ENCODE results near the gene BBIP1.
A peak's percentile ranks its signal among the peaks of the same experiment; 100 is the strongest.
"Not testable (repeated sequence)": the region's sequence is repeated elsewhere in the genome, so short reads cannot be mapped to it uniquely, and the experiment has no call there.

BBIP1 gene

GRCh38 chr10:110919971-110920881 is 1.2 kb upstream of the BBIP1 start:
- no peak for DNase-seq (ENCODE audit: low read depth)

GRCh38 chr10:110919349-110919931 is 460 bp upstream of the BBIP1 start, which contains the start of gene SHOC2:
TSS of gene SHOC2 (plus strand) at chr10:110919604. CDS start at chr10:110964359, 44,755 bp downstream.
- DNase-seq (ENCODE audit: low read depth), result peak; percentile 93

DNA sequence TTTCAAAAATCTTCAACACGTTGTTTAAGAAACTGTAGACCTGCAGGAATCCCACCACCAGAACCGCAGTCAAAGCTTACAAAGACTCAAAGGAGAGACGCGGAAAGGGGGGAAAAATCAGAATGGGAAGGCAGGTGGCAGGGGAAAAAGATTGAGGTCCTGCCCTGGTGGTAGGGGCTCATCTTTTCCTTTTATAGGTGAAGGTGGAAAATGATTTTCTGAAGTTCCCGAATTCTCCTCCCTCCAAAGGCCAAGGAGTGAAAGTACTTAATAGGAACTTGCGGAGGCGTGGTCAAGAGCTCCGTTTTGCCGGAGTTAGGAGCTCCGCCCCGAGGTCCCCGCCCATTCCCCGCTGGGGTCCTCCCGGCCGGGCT is 724 bp downstream of the BBIP1 start:
- DNase-seq (ENCODE audit: low read depth), result peak; percentile 75

DNA sequence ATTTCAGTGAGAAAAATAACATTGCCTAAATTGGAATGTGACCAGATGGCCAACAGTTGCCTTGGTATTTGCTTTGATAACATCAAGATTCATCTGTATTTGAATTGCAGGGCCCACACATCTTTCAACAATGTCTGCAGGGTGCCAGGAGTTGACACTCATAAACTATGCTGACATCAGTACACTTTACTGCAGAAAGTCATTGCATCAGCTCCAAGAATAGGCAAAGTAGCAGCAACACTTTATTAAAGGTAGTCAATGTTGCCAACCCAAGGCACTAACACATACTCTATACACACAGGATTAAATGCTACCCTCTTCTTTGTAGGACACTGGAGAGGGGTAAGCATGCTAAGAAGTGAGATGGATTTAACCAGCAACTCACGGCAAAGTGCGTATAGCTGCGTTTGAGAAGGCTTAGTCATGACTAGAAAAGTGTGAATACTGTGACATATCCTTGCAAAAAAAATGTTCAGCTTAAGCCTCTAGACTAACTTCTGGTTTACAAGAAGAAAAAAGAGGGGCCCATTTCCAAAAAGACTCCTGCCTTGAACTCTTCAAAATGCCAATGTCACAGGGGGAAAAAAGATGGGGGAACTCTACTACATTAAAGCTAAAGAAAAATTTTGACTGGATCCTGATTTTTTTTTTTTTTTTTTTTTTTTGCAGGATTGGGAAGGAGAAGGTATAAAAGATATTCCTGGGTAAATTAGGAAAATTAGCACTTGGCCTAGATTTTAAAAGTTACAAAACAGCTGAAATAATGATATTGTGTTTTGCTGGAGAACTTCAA is 2.2 kb downstream of the BBIP1 start:
- no peak for DNase-seq (ENCODE audit: low read depth)

GRCh38 chr10:110915600-110915999 is 3.4 kb downstream of the BBIP1 start:
- not testable (repeated sequence) for DNase-seq (ENCODE audit: low read depth)

- no peak for DNase-seq (ENCODE audit: low read depth)
Measured at GRCh38 chr10:110915035-110915434, 3.9 kb downstream of the BBIP1 start.

- no peak for DNase-seq (ENCODE audit: low read depth)
Measured at GRCh38 chr10:110914431-110914830, 4.5 kb downstream of the BBIP1 start.

DNA sequence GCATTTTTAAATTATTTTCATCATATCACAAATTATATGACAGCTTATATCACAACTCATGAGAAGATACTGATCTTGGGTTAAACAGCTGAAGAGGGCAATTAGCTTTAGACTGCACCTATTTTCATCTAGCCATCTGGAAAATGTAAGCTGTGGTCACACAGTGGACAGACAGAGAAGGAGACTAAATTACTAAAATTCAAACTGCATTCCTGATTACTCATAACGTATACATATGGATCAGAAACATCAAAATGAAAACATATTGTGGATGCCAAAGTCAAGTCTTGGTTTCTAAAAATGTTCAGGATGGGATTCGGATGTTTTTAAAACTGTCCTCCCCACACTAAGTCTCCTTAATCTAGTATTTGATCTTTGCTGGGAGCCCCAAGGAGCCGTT is 6.6 kb downstream of the BBIP1 start:
- DNase-seq (ENCODE audit: low read depth), result no peak

- DNase-seq (ENCODE audit: low read depth), result no peak
Measured at GRCh38 chr10:110910138-110910537, 8.8 kb downstream of the BBIP1 start.

- no peak for DNase-seq (ENCODE audit: low read depth)
Measured at GRCh38 chr10:110903280-110904278, 15.4 kb downstream of the BBIP1 start.

DNA sequence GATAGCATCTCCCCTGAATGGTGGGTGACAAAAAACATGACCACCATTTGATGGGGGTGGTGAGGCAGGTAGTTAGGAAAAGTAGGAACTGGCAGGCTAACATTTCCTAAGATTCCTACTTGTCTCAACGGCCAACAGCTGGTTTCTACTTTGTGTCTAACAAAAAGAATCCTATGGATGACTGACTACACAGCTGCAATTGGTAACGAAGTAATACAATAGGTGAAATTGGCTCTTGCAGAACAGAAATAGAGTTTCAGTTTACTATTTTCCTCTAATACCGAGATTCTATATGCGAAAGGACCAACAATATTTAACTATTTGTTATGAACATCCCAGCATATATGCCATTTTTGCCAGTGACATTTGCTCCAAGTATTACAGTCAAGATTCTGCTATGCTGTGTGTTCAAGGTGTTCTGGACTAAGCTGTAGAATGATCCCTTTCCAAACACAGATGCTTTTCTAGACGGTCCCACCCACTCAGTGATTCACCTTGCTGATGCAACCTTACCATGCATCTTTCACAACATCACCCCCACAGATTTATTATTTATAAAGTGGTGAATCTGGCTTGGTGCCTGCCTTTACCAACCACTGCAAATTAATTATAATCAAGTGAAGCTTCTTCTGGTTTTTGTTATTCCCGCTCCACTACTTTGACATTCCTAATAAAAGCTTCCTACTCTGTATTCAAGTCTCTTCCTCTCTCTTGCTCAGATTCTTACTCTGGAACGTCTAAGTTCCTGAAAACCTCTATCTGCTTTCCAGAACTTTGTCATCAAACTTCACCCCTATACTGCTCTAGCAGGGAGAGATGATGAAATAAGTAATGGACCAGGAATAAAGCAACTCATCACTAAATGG is 16.8 kb downstream of the BBIP1 start:
- no peak for DNase-seq (ENCODE audit: low read depth)

DNA sequence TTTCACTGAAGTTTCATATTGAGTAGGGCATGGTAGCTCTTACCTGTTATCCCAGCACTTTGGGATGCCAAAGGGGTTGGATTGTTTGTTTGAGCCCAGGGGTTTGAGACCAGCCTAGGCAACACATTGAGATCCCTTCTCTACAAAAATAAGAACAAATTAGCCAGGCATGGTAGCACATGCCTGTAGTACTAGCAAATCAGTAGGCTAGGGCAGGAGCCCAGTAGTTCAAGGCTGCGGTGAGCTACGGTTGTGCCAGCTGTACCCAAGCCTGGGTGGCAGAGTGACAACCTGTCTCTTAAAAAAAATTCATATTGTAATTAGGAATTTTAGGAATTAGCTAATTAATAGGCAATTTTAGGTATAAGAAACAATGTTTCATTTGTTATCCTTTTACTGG is 18.0 kb downstream of the BBIP1 start:
- DNase-seq (ENCODE audit: low read depth), result no peak

GRCh38 chr10:110898391-110898790 is 20.6 kb downstream of the BBIP1 start:
- no peak for DNase-seq (ENCODE audit: low read depth)

DNA sequence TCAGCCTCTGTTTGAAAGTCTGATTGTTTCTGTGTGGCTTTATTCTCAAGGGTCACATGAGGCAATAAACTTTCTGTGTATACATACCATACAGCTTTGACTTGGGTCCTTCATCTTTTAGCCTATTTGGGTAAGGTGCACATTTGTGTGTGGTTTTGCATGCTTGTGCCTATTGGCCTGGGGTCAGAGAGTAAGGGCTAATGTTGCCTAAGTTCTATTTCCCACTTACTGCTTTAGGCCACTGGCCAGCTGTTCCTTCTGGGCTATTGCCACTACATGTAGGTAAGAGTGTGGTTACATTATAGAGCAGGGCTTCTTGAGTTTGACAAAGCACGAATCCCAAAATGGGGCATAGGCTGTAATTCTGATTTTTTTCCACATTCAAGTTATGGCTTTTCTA is 21.8 kb downstream of the BBIP1 start:
- DNase-seq (ENCODE audit: low read depth), result no peak

DNA sequence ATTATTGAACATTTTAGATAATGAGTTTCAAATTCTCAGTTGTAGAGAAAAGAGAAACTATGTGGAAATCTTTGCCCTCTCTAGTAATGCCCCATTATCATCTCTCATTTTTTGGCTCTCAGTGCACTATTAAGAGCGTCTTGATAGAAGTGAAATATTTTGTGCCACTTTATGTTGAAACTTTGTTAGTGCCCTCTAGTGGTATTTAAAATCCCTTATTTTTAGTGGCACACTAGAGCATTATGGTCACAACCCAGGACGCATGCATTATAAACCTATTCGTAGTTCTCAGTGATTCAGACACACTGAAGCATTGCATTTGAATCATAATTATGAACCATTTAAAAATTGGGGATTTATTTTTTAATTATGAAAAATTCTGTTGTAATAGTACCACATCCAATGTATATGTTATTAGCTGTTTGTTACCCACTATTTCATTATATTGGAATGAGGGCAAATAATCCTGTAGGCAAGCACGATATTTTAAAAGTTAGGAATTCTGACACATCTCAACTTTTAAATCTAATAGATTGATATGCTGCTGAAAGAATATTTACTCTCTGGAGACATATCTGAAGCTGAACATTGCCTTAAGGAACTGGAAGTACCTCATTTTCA is 25.3 kb downstream of the BBIP1 start:
- DNase-seq (ENCODE audit: low read depth), result no peak

DNA sequence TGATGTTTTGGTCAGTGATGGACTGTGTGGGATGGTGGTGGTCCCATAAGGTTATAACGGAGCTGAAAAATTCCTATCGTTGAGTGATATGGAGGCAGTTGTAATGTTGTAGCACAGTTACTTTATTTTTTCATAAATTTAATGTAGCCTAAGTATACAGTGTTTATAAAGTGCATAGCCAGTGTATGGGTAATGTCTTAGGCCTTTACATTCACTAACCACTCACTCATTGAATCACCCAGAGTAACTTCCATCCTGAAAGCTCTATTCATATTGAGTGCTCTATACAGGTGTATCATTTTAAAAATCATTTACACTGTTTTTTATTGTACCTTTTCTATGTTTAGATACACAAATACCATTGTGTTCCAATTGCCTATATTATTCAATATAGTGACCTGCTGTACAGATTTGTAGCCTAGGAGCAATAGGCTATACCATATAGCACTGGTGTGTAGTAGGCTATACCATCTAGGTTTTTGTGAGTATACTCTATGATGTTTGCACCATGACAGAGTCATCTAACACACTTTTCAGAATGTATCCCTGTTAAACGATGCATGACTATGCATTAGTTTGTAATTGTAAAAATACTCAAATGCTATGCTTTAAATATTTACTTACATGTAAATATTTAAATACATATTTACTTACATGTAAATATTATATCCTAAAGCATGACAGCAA is 26.2 kb downstream of the BBIP1 start:
- DNase-seq (ENCODE audit: low read depth), result no peak

- DNase-seq (ENCODE audit: low read depth), result no peak
Measured at GRCh38 chr10:110887560-110887959, 31.4 kb downstream of the BBIP1 start.

DNA sequence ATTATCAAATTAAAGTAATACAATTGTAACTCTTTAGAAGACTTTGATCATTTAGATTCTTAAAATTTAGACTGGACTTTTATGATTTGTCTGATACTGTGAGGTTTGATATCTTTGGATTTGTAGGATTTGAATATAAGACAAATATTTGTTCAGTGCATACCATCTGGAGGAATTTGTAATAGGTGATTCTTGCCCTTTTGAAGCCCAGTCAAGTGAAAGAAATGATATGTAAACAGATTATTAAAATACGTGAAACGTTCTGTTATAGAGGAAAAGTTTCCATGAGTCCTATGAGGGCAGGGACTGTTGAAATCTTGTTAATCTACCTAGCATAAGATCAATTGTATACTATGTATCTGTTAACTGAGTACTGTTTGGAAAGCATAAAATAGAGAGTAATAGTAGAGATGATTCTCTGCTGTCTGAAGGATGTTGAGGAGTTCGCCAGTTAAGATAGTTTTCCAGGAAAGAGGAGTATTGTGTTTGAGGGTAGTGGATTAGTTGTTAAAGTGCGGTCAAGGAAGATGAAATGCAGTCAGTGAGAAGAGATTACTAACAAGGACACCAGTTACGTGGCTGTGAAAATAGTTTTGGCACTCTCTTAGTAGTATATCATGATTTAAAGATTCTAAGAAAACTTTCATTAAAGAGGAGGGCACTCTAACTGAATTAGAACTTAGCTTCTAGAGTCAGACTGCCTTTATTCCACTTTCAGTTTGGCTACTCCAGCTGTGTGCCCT is 32.9 kb downstream of the BBIP1 start:
- DNase-seq (ENCODE audit: low read depth), result no peak

DNA sequence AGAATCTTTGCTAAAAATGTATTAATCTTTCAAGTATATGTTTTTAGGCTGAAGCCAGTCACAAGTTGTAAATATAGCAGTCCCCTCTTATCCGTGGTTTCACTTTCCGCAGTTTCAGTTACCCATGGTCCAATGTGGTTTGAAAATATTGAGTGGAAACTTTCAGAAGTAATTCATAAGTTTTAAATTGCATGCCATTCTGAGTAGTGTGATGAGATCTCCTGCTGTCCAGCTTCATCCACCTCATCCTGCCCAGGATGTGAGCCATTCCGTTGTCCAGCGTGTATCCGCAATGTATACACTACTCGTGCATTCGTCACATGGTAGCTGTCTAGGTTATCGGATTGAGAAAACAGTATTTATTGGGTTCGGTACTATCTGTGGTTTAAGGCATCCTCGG is 35.1 kb downstream of the BBIP1 start:
- DNase-seq (ENCODE audit: low read depth), result no peak
